NT2/D1 (cell line): Measurements from ENCODE around the gene WWP2.

ENCODE experiments used
- DNase-seq: peaks from one replicate; pipeline ENCODE4 v3.0.0-alpha.2; 2011; ENCODE audit warnings: low read depth, low spot score
- H3K27me3 ChIP-seq: 2 replicates; pipeline ENCODE4 v1.6.0; 2011; ENCODE audit warnings: mild to moderate bottlenecking; ENCODE audit not compliant: insufficient read length, insufficient read depth
- H3K36me3 ChIP-seq: 2 replicates; pipeline ENCODE4 v1.6.1; 2011; ENCODE audit warnings: mild to moderate bottlenecking, low read length, mixed read lengths; ENCODE audit not compliant: insufficient read depth, insufficient read length
- H3K4me1 ChIP-seq: 2 replicates; pipeline ENCODE4 v1.5.1; 2011; ENCODE audit not compliant: insufficient read depth, insufficient read length
- H3K4me3 ChIP-seq: 2 replicates; pipeline ENCODE4 v1.5.1; 2011; ENCODE audit warnings: low read depth; ENCODE audit not compliant: insufficient read length
- H3K9ac ChIP-seq: 2 replicates; pipeline ENCODE4 v1.6.0; 2011; ENCODE audit warnings: low read depth; ENCODE audit not compliant: insufficient read length
- H3K9me3 ChIP-seq: 2 replicates; pipeline ENCODE4 v1.5.1; 2011; ENCODE audit warnings: mild to moderate bottlenecking, low read length; ENCODE audit not compliant: insufficient read depth
- SUZ12 ChIP-seq: IDR thresholded peaks from 2 replicates; pipeline ENCODE4 v1.6.1; 2011; ENCODE audit not compliant: insufficient read length, insufficient read depth; ENCODE audit errors: extremely low read depth
- YY1 ChIP-seq: IDR thresholded peaks from 2 replicates; pipeline ENCODE4 v1.6.1; 2011; ENCODE audit not compliant: insufficient read length, insufficient read depth
- ZNF274 ChIP-seq: IDR thresholded peaks from 2 replicates; pipeline ENCODE4 v1.6.1; 2011; ENCODE audit warnings: mild to moderate bottlenecking, low read depth, low read length

Gene WWP2

GRCh38 chr16:69741519-69741918 is 20.6 kb upstream of the WWP2 start:
- Histone ChIP-seq H3K9me3 (no peaks in the 10 kb centered on the region), H3K36me3 (peaks cover 72% of the 10 kb centered on the region), H3K27me3 (no peaks in the 10 kb centered on the region), H3K9ac (no peak overlapping the region), H3K4me1 (no peaks in the 10 kb centered on the region), H3K4me3 (no peak overlapping the region)
- TF ChIP-seq YY1 (no peak), SUZ12 (no peak), ZNF274 (no peak)
- no peak for DNase-seq

GRCh38 chr16:69741951-69742904 is 19.9 kb upstream of the WWP2 start:
- DNase-seq: no peak
- Histone ChIP-seq H3K4me1 (no peaks in the 10 kb centered on the region), H3K9me3 (no peaks in the 10 kb centered on the region), H3K36me3 (peaks cover 77% of the 10 kb centered on the region), H3K4me3 (no peak overlapping the region), H3K9ac (no peak overlapping the region), H3K27me3 (no peaks in the 10 kb centered on the region)
- TF ChIP-seq SUZ12 (no peak), ZNF274 (no peak), YY1 (no peak)

DNA sequence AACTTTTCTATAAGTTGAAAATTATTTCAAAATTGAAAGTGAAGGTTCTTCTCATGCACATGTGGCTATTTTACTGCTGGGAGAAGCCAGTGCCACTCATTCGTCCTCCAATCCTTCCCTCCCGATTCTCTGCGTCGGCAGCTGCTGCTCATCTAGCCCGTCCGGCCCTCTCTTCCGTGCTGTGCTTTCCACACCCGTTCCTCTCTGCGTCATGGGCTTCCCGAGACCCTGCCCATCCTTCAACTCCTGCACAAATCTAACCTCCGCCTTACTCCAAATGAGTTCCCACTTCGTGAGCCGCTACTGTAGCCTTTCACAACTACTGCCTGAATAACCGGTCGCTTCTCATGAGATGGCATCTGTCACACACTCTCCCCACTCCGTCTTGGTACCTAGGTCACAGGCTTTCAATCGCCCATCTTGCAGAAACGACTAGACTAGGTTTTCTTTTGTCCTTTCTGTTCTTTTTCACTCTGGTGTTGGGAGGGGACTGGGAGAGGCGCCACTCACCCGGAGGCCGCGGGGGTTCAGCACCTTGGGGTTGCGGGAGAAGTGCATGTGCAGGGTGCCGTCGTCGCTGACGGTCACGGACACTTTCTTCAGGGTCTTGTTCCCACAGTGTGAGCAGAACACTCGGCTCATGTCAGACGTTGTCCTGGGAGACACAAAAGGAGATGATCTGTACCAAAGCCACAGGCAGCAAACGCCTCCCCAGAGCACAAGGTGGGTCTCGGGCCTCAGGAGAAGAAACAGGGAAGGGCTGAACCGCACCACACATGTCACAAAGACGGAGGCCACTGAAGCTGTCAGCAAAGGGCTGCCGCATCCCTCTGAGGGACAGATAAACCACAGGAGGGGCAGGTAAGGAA is 17.5 kb upstream of the WWP2 start:
- no peaks in the 10 kb centered on the region for H3K4me1 ChIP-seq
- peaks cover 95% of the 10 kb centered on the region for H3K36me3 ChIP-seq
- H3K27me3 ChIP-seq: no peaks in the 10 kb centered on the region
- no peak overlapping the region for H3K4me3 ChIP-seq
- DNase-seq: no peak
- TF ChIP-seq SUZ12: no peak
- no peak for TF ChIP-seq ZNF274
- no peak for TF ChIP-seq YY1
- no peak overlapping the region for H3K9ac ChIP-seq
- no peaks in the 10 kb centered on the region for H3K9me3 ChIP-seq

GRCh38 chr16:69745232-69745612 is 16.9 kb upstream of the WWP2 start:
- H3K4me3 ChIP-seq: no peak overlapping the region
- peaks cover 95% of the 10 kb centered on the region for H3K36me3 ChIP-seq
- DNase-seq: no peak
- no peaks in the 10 kb centered on the region for H3K9me3 ChIP-seq
- no peaks in the 10 kb centered on the region for H3K4me1 ChIP-seq
- H3K9ac ChIP-seq: no peak overlapping the region
- TF ChIP-seq YY1 (no peak), SUZ12 (no peak), ZNF274 (no peak)
- no peaks in the 10 kb centered on the region for H3K27me3 ChIP-seq

DNA sequence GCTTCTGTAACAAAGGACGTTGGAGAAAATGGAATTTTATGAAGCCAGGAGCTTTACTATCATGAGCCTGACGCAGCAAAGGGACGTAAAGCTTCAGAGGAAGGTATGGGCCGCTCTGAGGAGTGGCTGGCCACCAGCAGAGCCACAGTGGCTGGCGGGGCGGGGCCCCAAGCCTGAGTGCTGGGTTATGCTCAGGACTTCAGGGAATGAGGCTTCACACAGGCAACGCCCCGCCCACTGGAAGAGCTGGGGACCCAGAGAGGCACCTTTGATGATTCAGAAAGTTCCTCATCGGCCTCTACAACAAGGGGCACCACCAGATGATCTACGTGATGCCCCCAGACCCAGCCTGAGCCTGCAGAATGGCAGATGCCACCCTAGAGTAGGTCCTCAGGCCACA is 16.2 kb upstream of the WWP2 start:
- H3K9me3 ChIP-seq: no peaks in the 10 kb centered on the region
- H3K36me3 ChIP-seq: peaks cover 98% of the 10 kb centered on the region
- no peak overlapping the region for H3K9ac ChIP-seq
- H3K4me1 ChIP-seq: no peaks in the 10 kb centered on the region
- TF ChIP-seq ZNF274 (no peak), YY1 (no peak), SUZ12 (no peak)
- DNase-seq: no peak
- no peaks in the 10 kb centered on the region for H3K27me3 ChIP-seq
- H3K4me3 ChIP-seq: no peak overlapping the region

DNA sequence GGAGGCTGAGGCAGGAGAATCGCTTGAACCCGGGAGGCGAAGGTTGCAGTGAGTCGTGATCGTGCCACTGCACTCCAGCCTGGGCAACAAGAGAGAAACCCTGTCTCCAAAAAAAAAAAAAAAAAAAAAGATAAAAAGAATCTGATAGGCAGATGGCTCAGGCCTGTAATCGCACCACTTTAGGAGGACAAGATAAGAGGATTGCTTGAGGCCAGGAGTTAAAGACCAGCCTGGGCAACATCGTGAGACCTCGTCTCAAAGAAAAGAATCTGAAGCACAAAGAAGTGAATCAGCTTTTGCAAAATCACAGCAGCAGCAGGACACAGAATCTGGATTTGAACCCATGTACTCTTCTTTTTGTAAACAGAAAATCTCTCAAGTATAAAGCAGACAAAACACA is 15.0 kb upstream of the WWP2 start:
- Histone ChIP-seq H3K36me3 (peaks cover 98% of the 10 kb centered on the region), H3K4me3 (no peak overlapping the region), H3K9ac (no peak overlapping the region), H3K4me1 (no peaks in the 10 kb centered on the region), H3K27me3 (no peaks in the 10 kb centered on the region), H3K9me3 (no peaks in the 10 kb centered on the region)
- TF ChIP-seq SUZ12 (no peak), YY1 (no peak), ZNF274 (no peak)
- no peak for DNase-seq
